H1 (cell line): Measurements from ENCODE around the gene BTNL3. TPM values are rescaled to one million over a fixed set of nuclear protein-coding genes. Genes with fewer than 3 reads are reported as not detected.

Experiments used
- CTCF ChIA-PET: fragments of 300-600 bp; sonication (Branson Sonifier 250); formaldehyde crosslinking; loops from one replicate; lab custom pipeline; 2021; ENCODE audit not compliant: partially characterized antibody; lab: Charles Lee
- POLR2A ChIA-PET: fragments of 300-600 bp; sonication (Branson Sonifier 250); formaldehyde crosslinking; loops from one replicate; lab custom pipeline; 2021; ENCODE audit warnings: inconsistent platforms; ENCODE audit not compliant: partially characterized antibody; lab: Charles Lee
- DNase-seq, 2 experiments: peaks; one replicate each; pipeline versions ENCODE4 v3.0.0 to v3.0.0-alpha.2; 2010 to 2022; ENCODE audit warnings: low spot score in 2 of 2, low read depth in 1 of 2, mixed read lengths in 1 of 2
- FAIRE-seq: peaks from 2 replicates; lab custom pipeline; 2011; peaks lifted over from hg19 to GRCh38; lab: Jason Lieb, UNC
- H2AFZ ChIP-seq: 2 replicates; pipeline ENCODE4 v1.8.1; 2012; ENCODE audit warnings: low read length, inconsistent platforms
- H2AK5ac ChIP-seq: 2 replicates; pipeline ENCODE4 v1.6.1; 2013; ENCODE audit warnings: low read depth, low read length
- H2BK120ac ChIP-seq: replicated peaks from 2 replicates; pipeline ENCODE3; 2013; ENCODE audit warnings: low read depth, low read length, inconsistent platforms
- H2BK12ac ChIP-seq: 2 replicates; pipeline ENCODE4 v1.6.1; 2013; ENCODE audit warnings: low read depth, low read length
- H2BK15ac ChIP-seq: 2 replicates; pipeline ENCODE4 v1.6.1; 2013; ENCODE audit warnings: low read length
- H2BK20ac ChIP-seq: 2 replicates; pipeline ENCODE4 v1.6.1; 2013; ENCODE audit warnings: low read length
- H2BK5ac ChIP-seq: 2 replicates; pipeline ENCODE4 v1.6.1; 2013; ENCODE audit warnings: low read depth, low read length
- H3K14ac ChIP-seq: 2 replicates; pipeline ENCODE4 v1.6.1; 2013; ENCODE audit warnings: inconsistent platforms; ENCODE audit not compliant: insufficient read length
- H3K18ac ChIP-seq: 2 replicates; pipeline ENCODE4 v1.6.1; 2013; ENCODE audit warnings: low read length; ENCODE audit errors: extremely low read depth
- H3K23ac ChIP-seq: 2 replicates; pipeline ENCODE4 v1.6.1; 2013; ENCODE audit warnings: inconsistent platforms; ENCODE audit not compliant: insufficient read length
- H3K23me2 ChIP-seq: 2 replicates; pipeline ENCODE4 v1.6.1; 2013; ENCODE audit warnings: low read depth, low read length
- H3K27ac ChIP-seq: 2 replicates; pipeline ENCODE4 v1.6.1; 2011; ENCODE audit warnings: low read depth, low read length, inconsistent platforms
- H3K27me3 ChIP-seq, 4 experiments: replicated peaks in 1 of 4; 1 replicate in 1 of 4; 2 replicates in 3 of 4; pipeline versions ENCODE4 v1.6.1 to v1.8.1; 2011 to 2013; ENCODE audit warnings: low read length in 3 of 4, mild to moderate bottlenecking in 3 of 4, inconsistent platforms in 2 of 4, mixed read lengths in 2 of 4, moderate library complexity in 1 of 4; ENCODE audit not compliant: control insufficient read depth in 3 of 4, insufficient read depth in 3 of 4; ENCODE audit errors: extremely low read depth in 1 of 4
- H3K36me3 ChIP-seq, 4 experiments: 2 replicates each; pipeline versions ENCODE4 v1.6.1 to v1.8.1; 2011 to 2013; ENCODE audit warnings: mild to moderate bottlenecking in 4 of 4, low read length in 3 of 4, moderate library complexity in 2 of 4, control low read depth in 1 of 4, inconsistent platforms in 1 of 4; ENCODE audit not compliant: insufficient read depth in 4 of 4, control insufficient read depth in 2 of 4
- H3K4ac ChIP-seq: replicated peaks from 2 replicates; pipeline ENCODE3; 2013; ENCODE audit warnings: low read length, low read depth, mixed read lengths, inconsistent platforms; ENCODE audit not compliant: insufficient read length
- H3K4me1 ChIP-seq, 4 experiments: replicated peaks in 1 of 4; 1 replicate in 1 of 4; 2 replicates in 3 of 4; pipeline versions ENCODE4 v1.6.1 to v1.8.1; 2011 to 2013; ENCODE audit warnings: low read length in 3 of 4, inconsistent platforms in 2 of 4, mixed read lengths in 1 of 4; ENCODE audit not compliant: insufficient read depth in 4 of 4, control insufficient read depth in 3 of 4
- H3K4me2 ChIP-seq, 2 experiments: 2 replicates each; pipeline versions ENCODE4 v1.6.1 to v1.8.1; 2011 to 2013; ENCODE audit warnings: low read depth in 2 of 2, low read length in 2 of 2, control low read depth in 1 of 2, inconsistent platforms in 1 of 2, mild to moderate bottlenecking in 1 of 2; ENCODE audit not compliant: insufficient read depth in 1 of 2
- H3K4me3 ChIP-seq, 4 experiments: fragments of 200-600, 300-600 bp in 1 of 4; sonication (generic), shearing (Covaris generic), sonication (Bioruptor Twin) in 1 of 4; 2 replicates each; pipeline versions ENCODE4 v1.5.1 to v1.8.1; 2011 to 2016; ENCODE audit warnings: low read length in 4 of 4, low read depth in 3 of 4, control low read depth in 2 of 4, inconsistent platforms in 2 of 4, mild to moderate bottlenecking in 2 of 4, mixed read lengths in 1 of 4, moderate library complexity in 1 of 4; ENCODE audit not compliant: insufficient read depth in 2 of 4; ENCODE audit errors: extremely low read depth in 1 of 4
- H3K56ac ChIP-seq: replicated peaks from 2 replicates; pipeline ENCODE3; 2013; ENCODE audit warnings: low read depth, mild to moderate bottlenecking, mixed read lengths, low read length, inconsistent platforms; ENCODE audit not compliant: insufficient read length
- H3K79me1 ChIP-seq: 2 replicates; pipeline ENCODE4 v1.6.1; 2013; ENCODE audit warnings: low read depth, low read length, control low read depth
- H3K79me2 ChIP-seq, 2 experiments: 2 replicates each; pipeline versions ENCODE4 v1.6.1 to v1.8.1; 2012 to 2013; ENCODE audit warnings: low read length in 2 of 2, mild to moderate bottlenecking in 2 of 2, inconsistent platforms in 1 of 2; ENCODE audit not compliant: insufficient read depth in 2 of 2, control insufficient read depth in 1 of 2
- H3K9ac ChIP-seq, 4 experiments: replicated peaks in 1 of 4; 1 replicate in 1 of 4; 2 replicates in 3 of 4; pipeline versions ENCODE4 v1.6.1 to v1.8.1; 2011 to 2013; ENCODE audit warnings: low read depth in 3 of 4, low read length in 3 of 4, control low read depth in 2 of 4, mild to moderate bottlenecking in 2 of 4, moderate library complexity in 2 of 4, inconsistent platforms in 1 of 4; ENCODE audit errors: extremely low read depth in 1 of 4
- H3K9me3 ChIP-seq, 2 experiments: 2 replicates each; pipeline versions ENCODE4 v1.6.1 to v1.8.1; 2012 to 2013; ENCODE audit warnings: mild to moderate bottlenecking in 2 of 2, moderate library complexity in 2 of 2, control low read depth in 1 of 2, inconsistent platforms in 1 of 2, low read depth in 1 of 2, low read length in 1 of 2, mixed read lengths in 1 of 2; ENCODE audit not compliant: insufficient read depth in 2 of 2
- H4K20me1 ChIP-seq, 2 experiments: replicated peaks in 1 of 2; 2 replicates each; pipeline versions ENCODE3 to v1.8.1; 2011 to 2013; ENCODE audit warnings: inconsistent platforms in 2 of 2, low read length in 2 of 2, mild to moderate bottlenecking in 1 of 2; ENCODE audit not compliant: insufficient read depth in 2 of 2, control insufficient read depth in 1 of 2
- H4K5ac ChIP-seq: 2 replicates; pipeline ENCODE4 v1.6.1; 2013; ENCODE audit warnings: low read length, low read depth, mixed read lengths, inconsistent platforms; ENCODE audit not compliant: insufficient read length
- H4K8ac ChIP-seq: 2 replicates; pipeline ENCODE4 v1.8.0; 2013; ENCODE audit warnings: mild to moderate bottlenecking, moderate library complexity, low read length, inconsistent platforms; ENCODE audit not compliant: insufficient read depth; ENCODE audit errors: extremely low read depth
- H4K91ac ChIP-seq: replicated peaks from 2 replicates; pipeline ENCODE3; 2013; ENCODE audit warnings: low read length, mixed read lengths, inconsistent platforms; ENCODE audit not compliant: insufficient read length
- CHD1 ChIP-seq: IDR thresholded peaks from 2 replicates; pipeline ENCODE4 v1.6.1; 2012; ENCODE audit warnings: low read depth, low read length, improper control_type of control experiment
- KDM1A ChIP-seq: fragments of 200-600, 300-600 bp; sonication (generic); IDR thresholded peaks from 2 replicates; pipeline ENCODE4 v1.7.1; 2016; ENCODE audit warnings: mild to moderate bottlenecking, low read length, borderline replicate concordance
- MAX ChIP-seq: IDR thresholded peaks from 2 replicates; pipeline ENCODE4 v1.6.1; 2012; ENCODE audit warnings: inconsistent platforms
- PHF8 ChIP-seq: fragments of 200-600 bp; sonication (generic); conservative IDR thresholded peaks from 2 replicates; pipeline ENCODE4 v1.7.1; 2012; ENCODE audit warnings: low read depth, mild to moderate bottlenecking, inconsistent platforms, low read length, moderate library complexity
- RBBP5 ChIP-seq: IDR thresholded peaks from 2 replicates; pipeline ENCODE4 v1.7.1; 2012; ENCODE audit warnings: low read depth, mild to moderate bottlenecking, inconsistent platforms, low read length, moderate library complexity, borderline replicate concordance
- RFX5 ChIP-seq: IDR thresholded peaks from 2 replicates; pipeline ENCODE4 v1.6.1; 2011; ENCODE audit warnings: low read depth, low read length, improper control_type of control experiment, borderline replicate concordance
- USF2 ChIP-seq: IDR thresholded peaks from 2 replicates; pipeline ENCODE4 v1.6.1; 2011; ENCODE audit warnings: low read length, improper control_type of control experiment
- WGBS, 2 experiments: shearing (Covaris generic) in 1 of 2; methylation state at CpG; one replicate each; pipeline versions ENCODE4 v1.1.6 to v1.1.7; 2013 to 2015; ENCODE audit warnings: low lambda C conversion rate in 2 of 2, mixed read lengths in 2 of 2, inconsistent platforms in 1 of 2, low coverage in 1 of 2, missing lambda C conversion rate in 1 of 2; ENCODE audit not compliant: insufficient replicate concordance in 2 of 2, insufficient coverage in 1 of 2, insufficient read length in 1 of 2; ENCODE audit errors: extremely low coverage in 1 of 2, missing lambda C conversion rate in 1 of 2; 5-methylcytosine and 5-hydroxymethylcytosine counted together
- polyA plus RNA-seq, 7 experiments: library from polyadenylated mRNA; depleted of rRNA in 3 of 7; stranded (reverse) in 5 of 7; unstranded in 2 of 7; fragments of >200 nt in 5 of 7; fragments of 200-250 nt in 2 of 7; gene quantifications; 1 replicate in 5 of 7; 2 replicates in 1 of 7; 4 replicates in 1 of 7; pipeline versions ENCODE4 v1.2.1 to v1.2.3, GENCODE V29; 2011 to 2013; ENCODE audit warnings: missing spikeins in 2 of 7, mixed read lengths in 2 of 7
- total RNA-seq: library from RNA; stranded (reverse); fragmentation: NEBNext Ultra II Directional; extraction: Animal tissue kit (Norgen Biotek cat#: 25700); gene quantifications from 2 replicates; pipeline ENCODE4 v1.2.1, GENCODE V29; 2021

Gene BTNL3
- total and polyA plus RNA-seq, 2 of the 8 experiments (the other 6 are each of a cell fraction or from before 2014, with no cell fraction given): not detected

- H2AFZ ChIP-seq: no peak overlapping the region
- no peak overlapping the region for H4K5ac ChIP-seq
- no peak overlapping the region for H2BK12ac ChIP-seq
- CTCF ChIA-PET: no interaction called here
- TF ChIP-seq RBBP5 (no peak), USF2 (no peak), RFX5 (no peak), MAX (no peak), KDM1A (no peak), CHD1 (no peak), PHF8 (no peak)
- TF ChIP-seq, all 59 proteins: peak for 0
- no peak overlapping the region for H3K18ac ChIP-seq
- no peak overlapping the region for H2AK5ac ChIP-seq
- H3K23ac ChIP-seq: no peak overlapping the region
- DNase-seq (no peak), FAIRE-seq (no peak)
- no peak overlapping the region for H3K4me2 ChIP-seq
- H3K27ac ChIP-seq: no peak overlapping the region
- no peak overlapping the region for H3K4me3 ChIP-seq
- H4K91ac ChIP-seq: no peak overlapping the region
- H3K23me2 ChIP-seq: 0 out of 2 replicates have a peak, but pooled peaks cover 1% of the 10 kb centered on the region
- WGBS, 2 experiments: 85% methylated on average over 16 of the region's 16 CpGs; no CpG with 5 or more reads in 1 of the 2 experiments
- H3K36me3 ChIP-seq: no peaks in the 10 kb centered on the region
- no peaks in the 10 kb centered on the region for H4K20me1 ChIP-seq
- no peak overlapping the region for H3K4ac ChIP-seq
- no peak overlapping the region for H3K56ac ChIP-seq
- POLR2A ChIA-PET: no interaction called here
- peaks cover 0 to 5% of the 10 kb centered on the region in 2 experiments; a peak in 1 of 4 replicates for H3K9me3 ChIP-seq
- no peak overlapping the region for H2BK20ac ChIP-seq
- no peak overlapping the region for H3K9ac ChIP-seq
- no peaks in the 10 kb centered on the region for H3K79me1 ChIP-seq
- no peak overlapping the region for H2BK120ac ChIP-seq
- no peak overlapping the region for H3K14ac ChIP-seq
- H3K4me1 ChIP-seq: no peaks in the 10 kb centered on the region
- H3K79me2 ChIP-seq: no peaks in the 10 kb centered on the region
- H2BK5ac ChIP-seq: no peak overlapping the region
- no peaks in the 10 kb centered on the region for H3K27me3 ChIP-seq
- H2BK15ac ChIP-seq: no peak overlapping the region
- no peak overlapping the region for H4K8ac ChIP-seq
Measured at GRCh38 chr5:180990086-180990881, 1.6 kb downstream of the BTNL3 start.
